SU-DHL-6 (cell line): ENCODE results near the gene HRC.

Source experiments
- H2AFZ ChIP-seq: fragments of 200-600 bp; sonication (generic); 2 replicates; pipeline ENCODE4 v1.6.1; 2014; ENCODE audit warnings: low read depth, mild to moderate bottlenecking, moderate library complexity, mixed read lengths, antibody characterized with exemption, low read length; ENCODE audit not compliant: severe bottlenecking
- H3F3A ChIP-seq: fragments of 200-600 bp; shearing (Covaris generic); 2 replicates; pipeline ENCODE4 v1.6.0; 2016; ENCODE audit warnings: antibody characterized with exemption, mild to moderate bottlenecking; ENCODE audit not compliant: insufficient read depth
- H3K27ac ChIP-seq: fragments of 200-600 bp; sonication (generic); 2 replicates; pipeline ENCODE4 v1.5.1; 2016; ENCODE audit warnings: low read depth, mild to moderate bottlenecking, low read length, moderate library complexity, mixed read lengths
- H3K27me3 ChIP-seq: fragments of 200-600 bp; sonication (generic), shearing (Covaris generic); 2 replicates; pipeline ENCODE4 v1.6.0; 2014; ENCODE audit warnings: mild to moderate bottlenecking, low read length
- H3K36me3 ChIP-seq: fragments of 200-600 bp; sonication (generic); 2 replicates; pipeline ENCODE4 v1.6.1; 2014; ENCODE audit warnings: mild to moderate bottlenecking, low read length, mixed read lengths
- H3K4me2 ChIP-seq: fragments of 300-600, 200-600 bp; shearing (Covaris generic), sonication (generic); 2 replicates; pipeline ENCODE4 v1.6.0; 2014; ENCODE audit warnings: low read length, low read depth, mild to moderate bottlenecking; ENCODE audit not compliant: poor library complexity, severe bottlenecking
- H3K4me3 ChIP-seq: fragments of 200-600 bp; sonication (generic); 2 replicates; pipeline ENCODE4 v1.5.1; 2014; ENCODE audit warnings: antibody characterized with exemption, low read length, mild to moderate bottlenecking, mixed read lengths; ENCODE audit not compliant: insufficient read depth, poor library complexity, severe bottlenecking
- H3K79me2 ChIP-seq: fragments of 200-600 bp; sonication (generic); 2 replicates; pipeline ENCODE4 v1.6.1; 2014; ENCODE audit warnings: mild to moderate bottlenecking, low read length, moderate library complexity; ENCODE audit not compliant: insufficient read depth
- H3K9ac ChIP-seq: fragments of 200-600 bp; sonication (generic); 2 replicates; pipeline ENCODE4 v1.7.0; 2014; ENCODE audit warnings: mild to moderate bottlenecking, low read length
- H3K9me2 ChIP-seq: fragments of 200-600 bp; sonication (generic); replicated peaks from 2 replicates; pipeline ENCODE4 v1.6.1; 2014; ENCODE audit warnings: low read length; ENCODE audit not compliant: insufficient read depth
- H3K9me3 ChIP-seq: fragments of 200-600 bp; sonication (generic); 2 replicates; pipeline ENCODE4 v1.6.1; 2014; ENCODE audit warnings: low read length, mixed read lengths; ENCODE audit not compliant: insufficient read depth
- H4K20me1 ChIP-seq: fragments of 200-600 bp; sonication (generic); 2 replicates; pipeline ENCODE4 v1.6.1; 2014; ENCODE audit warnings: low read depth, mild to moderate bottlenecking, antibody characterized with exemption, low read length, moderate library complexity, mixed read lengths
- CTCF ChIP-seq: fragments of 200-600 bp; sonication (generic); IDR thresholded peaks from one replicate; pipeline ENCODE4 v1.5.1; 2017; ENCODE audit warnings: antibody characterized with exemption, mild to moderate bottlenecking, low read length, moderate library complexity; ENCODE audit not compliant: insufficient read depth, poor library complexity, severe bottlenecking
- EZH2phosphoT487 ChIP-seq: fragments of 200-600 bp; sonication (generic), shearing (Covaris generic); conservative IDR thresholded peaks from 2 replicates; pipeline ENCODE4 v1.6.1; 2018; ENCODE audit warnings: mild to moderate bottlenecking, antibody characterized with exemption, low read length, moderate library complexity, mixed read lengths

HRC gene, protein sequence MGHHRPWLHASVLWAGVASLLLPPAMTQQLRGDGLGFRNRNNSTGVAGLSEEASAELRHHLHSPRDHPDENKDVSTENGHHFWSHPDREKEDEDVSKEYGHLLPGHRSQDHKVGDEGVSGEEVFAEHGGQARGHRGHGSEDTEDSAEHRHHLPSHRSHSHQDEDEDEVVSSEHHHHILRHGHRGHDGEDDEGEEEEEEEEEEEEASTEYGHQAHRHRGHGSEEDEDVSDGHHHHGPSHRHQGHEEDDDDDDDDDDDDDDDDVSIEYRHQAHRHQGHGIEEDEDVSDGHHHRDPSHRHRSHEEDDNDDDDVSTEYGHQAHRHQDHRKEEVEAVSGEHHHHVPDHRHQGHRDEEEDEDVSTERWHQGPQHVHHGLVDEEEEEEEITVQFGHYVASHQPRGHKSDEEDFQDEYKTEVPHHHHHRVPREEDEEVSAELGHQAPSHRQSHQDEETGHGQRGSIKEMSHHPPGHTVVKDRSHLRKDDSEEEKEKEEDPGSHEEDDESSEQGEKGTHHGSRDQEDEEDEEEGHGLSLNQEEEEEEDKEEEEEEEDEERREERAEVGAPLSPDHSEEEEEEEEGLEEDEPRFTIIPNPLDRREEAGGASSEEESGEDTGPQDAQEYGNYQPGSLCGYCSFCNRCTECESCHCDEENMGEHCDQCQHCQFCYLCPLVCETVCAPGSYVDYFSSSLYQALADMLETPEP

GRCh38 chr19:49155005-49155819, at the start of gene HRC:
TSS of gene HRC (minus strand) at chr19:49155396. CDS start at chr19:49155237, 159 bp downstream.
- no peak within 1 kb of the TSS for H3K4me3 ChIP-seq
- no peak within 1 kb of the TSS for H3K9ac ChIP-seq
- no peaks in the 10 kb centered on the region for H3K36me3 ChIP-seq
- H3K79me2 ChIP-seq: no peaks in the 10 kb centered on the region
- H4K20me1 ChIP-seq: no peaks in the 10 kb centered on the region
- no peak within 1 kb of the TSS for H3K4me2 ChIP-seq
- H3K9me2 ChIP-seq: no peaks in the 10 kb centered on the region
- no peaks in the 10 kb centered on the region for H3F3A ChIP-seq
- no peak within 1 kb of the TSS for H2AFZ ChIP-seq
- H3K27ac ChIP-seq: no peak within 1 kb of the TSS
- H3K9me3 ChIP-seq: no peaks in the 10 kb centered on the region
- H3K27me3 ChIP-seq: no peaks in the 10 kb centered on the region
- TF ChIP-seq CTCF (no peak), EZH2phosphoT487 (no peak)

GRCh38 chr19:49201042-49201441, 45.8 kb upstream of the HRC start:
- no peaks in the 10 kb centered on the region for H3K27me3 ChIP-seq
- no peak for TF ChIP-seq CTCF
- TF ChIP-seq EZH2phosphoT487: no peak
- H3K27ac ChIP-seq: no peak overlapping the region
- H3K9me3 ChIP-seq: no peaks in the 10 kb centered on the region
- H3K79me2 ChIP-seq: no peaks in the 10 kb centered on the region
- no peaks in the 10 kb centered on the region for H3F3A ChIP-seq
- no peak overlapping the region for H3K9ac ChIP-seq
- H2AFZ ChIP-seq: no peak overlapping the region
- no peaks in the 10 kb centered on the region for H4K20me1 ChIP-seq
- H3K4me2 ChIP-seq: no peak overlapping the region
- H3K9me2 ChIP-seq: no peaks in the 10 kb centered on the region
- no peaks in the 10 kb centered on the region for H3K36me3 ChIP-seq
- H3K4me3 ChIP-seq: no peak overlapping the region

DNA sequence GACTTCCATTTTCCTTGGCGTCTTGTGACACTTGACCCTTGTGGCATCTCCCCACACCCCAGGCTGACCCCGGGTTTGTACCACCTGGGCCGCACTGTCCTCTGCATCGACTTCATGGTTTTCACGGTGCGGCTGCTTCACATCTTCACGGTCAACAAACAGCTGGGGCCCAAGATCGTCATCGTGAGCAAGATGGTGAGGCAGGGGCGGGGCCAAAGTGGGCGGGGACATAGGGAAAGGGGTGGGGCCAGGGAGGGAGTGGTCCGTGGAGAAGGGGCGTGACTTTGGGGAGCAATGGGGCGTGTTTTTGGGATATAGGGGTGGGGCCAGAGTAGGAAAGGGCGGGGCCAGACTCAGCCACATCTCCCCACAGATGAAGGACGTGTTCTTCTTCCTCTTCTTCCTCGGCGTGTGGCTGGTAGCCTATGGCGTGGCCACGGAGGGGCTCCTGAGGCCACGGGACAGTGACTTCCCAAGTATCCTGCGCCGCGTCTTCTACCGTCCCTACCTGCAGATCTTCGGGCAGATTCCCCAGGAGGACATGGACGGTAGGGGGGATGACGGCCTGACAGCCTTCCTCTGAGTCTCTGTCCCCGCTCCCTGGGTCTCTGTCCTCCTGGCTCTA, 45.2 kb upstream of the HRC start:
- Histone ChIP-seq H3F3A (no peaks in the 10 kb centered on the region), H3K27me3 (no peaks in the 10 kb centered on the region), H3K79me2 (no peaks in the 10 kb centered on the region), H3K9me2 (no peaks in the 10 kb centered on the region), H2AFZ (no peak overlapping the region), H3K4me3 (no peak overlapping the region), H3K27ac (no peak overlapping the region), H4K20me1 (no peaks in the 10 kb centered on the region), H3K4me2 (no peak overlapping the region), H3K9me3 (no peaks in the 10 kb centered on the region), H3K36me3 (no peaks in the 10 kb centered on the region), H3K9ac (no peak overlapping the region)
- TF ChIP-seq CTCF (no peak), EZH2phosphoT487 (no peak)
